Measurements from ENCODE around the gene ZNHIT6.
"Not testable (repeated sequence)": the region's sequence is repeated elsewhere in the genome, so short reads cannot be mapped to it uniquely, and the experiment has no call there.

ZNHIT6 gene

GRCh38 chr1:85707990-85708828 lies at the start of gene ZNHIT6:
TSS of gene ZNHIT6 (minus strand) at chr1:85708433. CDS start at chr1:85708284, 149 bp downstream.
- DNase-seq (ENCODE audit: low read depth in 2 of 2), result peak; percentile 74 to 78

- no peak for DNase-seq (ENCODE audit: low read depth in 2 of 2)
These were observed 48.6 kb upstream of the ZNHIT6 start for GRCh38 chr1:85756864-85757263.

GRCh38 chr1:85748120-85748519 lies 39.9 kb upstream of the ZNHIT6 start:
- DNase-seq (ENCODE audit: low read depth in 2 of 2), result no peak

- no peak for DNase-seq (ENCODE audit: low read depth in 2 of 2)
These were observed 38.5 kb upstream of the ZNHIT6 start for GRCh38 chr1:85746777-85747176.

- DNase-seq (ENCODE audit: low read depth in 2 of 2), result no peak
These were observed 35.6 kb upstream of the ZNHIT6 start for GRCh38 chr1:85743814-85744213.

GRCh38 chr1:85734931-85735330 lies 26.7 kb upstream of the ZNHIT6 start:
- no peak for DNase-seq (ENCODE audit: low read depth in 2 of 2)

- DNase-seq (ENCODE audit: low read depth in 2 of 2), result no peak
These were observed 10.6 kb upstream of the ZNHIT6 start for GRCh38 chr1:85718678-85719340.

- not testable (repeated sequence) for DNase-seq (ENCODE audit: low read depth in 2 of 2)
These were observed 6.3 kb upstream of the ZNHIT6 start for GRCh38 chr1:85714418-85715114.

- DNase-seq (ENCODE audit: low read depth in 2 of 2), result no peak
These were observed 595 bp upstream of the ZNHIT6 start for GRCh38 chr1:85708829-85709227.

GRCh38 chr1:85707267-85707989 lies 805 bp downstream of the ZNHIT6 start:
- DNase-seq (ENCODE audit: low read depth in 2 of 2), result no peak

GRCh38 chr1:85705940-85706339 lies 2.3 kb downstream of the ZNHIT6 start:
- no peak for DNase-seq (ENCODE audit: low read depth in 2 of 2)

- DNase-seq (ENCODE audit: low read depth in 2 of 2), result no peak
These were observed 7.8 kb downstream of the ZNHIT6 start for GRCh38 chr1:85700422-85700821.

- DNase-seq (ENCODE audit: low read depth in 2 of 2), result no peak
These were observed 10.3 kb downstream of the ZNHIT6 start for GRCh38 chr1:85697895-85698294.

GRCh38 chr1:85692730-85693314 lies 15.4 kb downstream of the ZNHIT6 start:
- DNase-seq (ENCODE audit: low read depth in 2 of 2), result no peak

- no peak for DNase-seq (ENCODE audit: low read depth in 2 of 2)
These were observed 18.3 kb downstream of the ZNHIT6 start for GRCh38 chr1:85689775-85690404.

- no peak for DNase-seq (ENCODE audit: low read depth in 2 of 2)
These were observed 24.8 kb downstream of the ZNHIT6 start for GRCh38 chr1:85683292-85684025.

- DNase-seq (ENCODE audit: low read depth in 2 of 2), result no peak
These were observed 27.1 kb downstream of the ZNHIT6 start for GRCh38 chr1:85681087-85681486.

GRCh38 chr1:85678193-85678592 lies 30.0 kb downstream of the ZNHIT6 start:
- no peak for DNase-seq (ENCODE audit: low read depth in 2 of 2)

GRCh38 chr1:85677656-85678055 lies 30.6 kb downstream of the ZNHIT6 start:
- DNase-seq (ENCODE audit: low read depth in 2 of 2), result no peak

- no peak for DNase-seq (ENCODE audit: low read depth in 2 of 2)
These were observed 36.1 kb downstream of the ZNHIT6 start for GRCh38 chr1:85672031-85672660.
